Stomach (tissue), 9 donors: Measurements from ENCODE around the gene CNTN4. TPM values are rescaled to one million over a fixed set of nuclear protein-coding genes. Genes with fewer than 3 reads are reported as not detected.

Experiments
- DNase-seq, 2 donors: peaks; one replicate each; pipeline versions ENCODE4 v3.0.0 to v3.0.0-alpha.2; 2013 to 2019
- H3K27ac ChIP-seq, 5 donors: fragments of 200-600 bp in 4 of 5; sonication (generic) in 4 of 5; one replicate each; pipeline ENCODE4 v1.5.1; 2013 to 2019; ENCODE audit warnings: mild to moderate bottlenecking in 1 of 5, moderate library complexity in 1 of 5
- H3K27me3 ChIP-seq, 3 donors: fragments of 200-600 bp; sonication (generic); one replicate each; pipeline ENCODE4 v1.5.1; 2017 to 2019; ENCODE audit warnings: mixed run types in 1 of 3
- H3K36me3 ChIP-seq, 4 donors: fragments of 200-600 bp; sonication (generic); 1 replicate in 3 of 4; 2 replicates in 1 of 4; pipeline ENCODE4 v1.5.1; 2016 to 2019
- H3K4me1 ChIP-seq, 4 donors: fragments of 200-600 bp; sonication (generic); one replicate each; pipeline ENCODE4 v1.5.1; 2016 to 2019
- H3K4me3 ChIP-seq, 4 donors: fragments of 200-600 bp; sonication (generic) in 3 of 4; one replicate each; pipeline ENCODE4 v1.5.1; 2016 to 2019; ENCODE audit warnings: mild to moderate bottlenecking in 1 of 4
- H3K9me3 ChIP-seq, 4 donors: fragments of 200-600 bp; sonication (generic); one replicate each; pipeline ENCODE4 v1.5.1; 2016 to 2019
- EP300 ChIP-seq: sonication (generic); formaldehyde crosslinking; IDR thresholded peaks from one replicate; pipeline ENCODE4 v1.6.1; 2017; ENCODE audit warnings: antibody characterized with exemption
- POLR2A ChIP-seq, 4 donors: fragments of 450-650 bp; IDR thresholded peaks; one replicate each; pipeline ENCODE4 v1.6.1; 2016; ENCODE audit warnings: antibody characterized with exemption in 4 of 4, control low read depth in 2 of 4, mild to moderate bottlenecking in 1 of 4, moderate library complexity in 1 of 4
- POLR2AphosphoS5 ChIP-seq, 3 donors: sonication (generic); formaldehyde crosslinking; IDR thresholded peaks; one replicate each; pipeline ENCODE4 v1.6.1; 2016; ENCODE audit warnings: antibody characterized with exemption in 3 of 3
- WGBS, 5 donors: extraction: QIAGEN DNeasy Blood & Tissue Kit in 3 of 5; methylation state at CpG; one replicate each; pipeline versions ENCODE4 v1.1.5 to v1.1.7; 2013 to 2018; 5-methylcytosine and 5-hydroxymethylcytosine counted together
- intact Hi-C: fragments of 100-400 bp; cut with DNase I; formaldehyde crosslinking; loops from one replicate; pipeline ENCODE4 v1.15.1; 2023; ENCODE audit warnings: low total_unique reads
- polyA plus RNA-seq, 3 donors: library from polyadenylated mRNA; stranded (reverse); fragments of 200-250 nt; gene quantifications; one replicate each; pipeline ENCODE4 v1.2.3, GENCODE V29; 2013
- total RNA-seq, 5 donors: library from RNA; depleted of rRNA; stranded (reverse); fragments of >200 nt; gene quantifications; one replicate each; pipeline versions ENCODE4 v1.1.0 to v1.2.3, GENCODE V29; 2014 to 2016
- TF ChIP-seq, protein P1 (sequence below), 7 experiments: fragments of 450-650 bp in 4 of 7; fragments of 200-600 bp in 3 of 7; sonication (generic) in 3 of 7; IDR thresholded peaks; one replicate each; pipeline ENCODE4 v1.5.1; 2016 to 2019; ENCODE audit warnings: antibody characterized with exemption in 7 of 7, control low read depth in 2 of 7, mild to moderate bottlenecking in 1 of 7
- donor health status: healthy with polysubstance abuse.
- donor health status: Bipolar disorder and iron deficiency.
- donor health status: healthy.

The CNTN4 gene
- total and polyA plus RNA-seq, 8 donors = 0.45 to 97.0 (median 5.6) TPM

- H3K36me3 ChIP-seq = no peaks in the 10 kb centered on the region
- H3K9me3 ChIP-seq = no peaks in the 10 kb centered on the region
- WGBS, 5 donors = 69 to 80% (median 76%) methylated on average over 7 of the region's 7 CpGs
- H3K27ac ChIP-seq = no peak overlapping the region
- no peak for DNase-seq
- no peak overlapping the region for H3K4me3 ChIP-seq
- intact Hi-C loops = no loop called here
- TF ChIP-seq, protein P1, sequence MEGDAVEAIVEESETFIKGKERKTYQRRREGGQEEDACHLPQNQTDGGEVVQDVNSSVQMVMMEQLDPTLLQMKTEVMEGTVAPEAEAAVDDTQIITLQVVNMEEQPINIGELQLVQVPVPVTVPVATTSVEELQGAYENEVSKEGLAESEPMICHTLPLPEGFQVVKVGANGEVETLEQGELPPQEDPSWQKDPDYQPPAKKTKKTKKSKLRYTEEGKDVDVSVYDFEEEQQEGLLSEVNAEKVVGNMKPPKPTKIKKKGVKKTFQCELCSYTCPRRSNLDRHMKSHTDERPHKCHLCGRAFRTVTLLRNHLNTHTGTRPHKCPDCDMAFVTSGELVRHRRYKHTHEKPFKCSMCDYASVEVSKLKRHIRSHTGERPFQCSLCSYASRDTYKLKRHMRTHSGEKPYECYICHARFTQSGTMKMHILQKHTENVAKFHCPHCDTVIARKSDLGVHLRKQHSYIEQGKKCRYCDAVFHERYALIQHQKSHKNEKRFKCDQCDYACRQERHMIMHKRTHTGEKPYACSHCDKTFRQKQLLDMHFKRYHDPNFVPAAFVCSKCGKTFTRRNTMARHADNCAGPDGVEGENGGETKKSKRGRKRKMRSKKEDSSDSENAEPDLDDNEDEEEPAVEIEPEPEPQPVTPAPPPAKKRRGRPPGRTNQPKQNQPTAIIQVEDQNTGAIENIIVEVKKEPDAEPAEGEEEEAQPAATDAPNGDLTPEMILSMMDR (IDR thresholded peaks at IDR 0.05) = no peak
- TF ChIP-seq POLR2AphosphoS5 (IDR thresholded peaks at IDR 0.05) (no peak), POLR2A (IDR thresholded peaks at IDR 0.05) (no peak), EP300 (no peak)
- H3K4me1 ChIP-seq = no peaks in the 10 kb centered on the region
- no peaks in the 10 kb centered on the region for H3K27me3 ChIP-seq
These were observed 470.3 kb downstream of the CNTN4 start for GRCh38 chr3:2568929-2569328.

DNA sequence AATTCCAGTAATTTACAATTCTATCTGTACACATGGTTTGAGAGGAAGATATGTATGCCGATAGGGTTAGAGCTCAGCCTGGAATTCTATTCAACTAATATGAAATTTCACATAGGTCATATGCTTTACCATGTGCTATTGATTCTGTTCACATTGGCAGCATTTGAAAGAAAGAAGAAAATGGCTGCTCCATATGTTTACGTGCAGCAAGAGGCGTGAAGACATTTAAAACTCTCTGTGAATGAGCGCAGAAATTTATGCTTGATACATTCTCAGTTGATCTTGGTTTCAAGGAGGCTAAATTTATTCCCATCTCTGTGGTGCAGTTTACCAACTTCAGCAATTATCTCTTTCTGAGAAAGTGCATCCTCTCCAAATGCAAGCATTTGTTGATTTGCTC, 478.9 kb downstream of the CNTN4 start:
- Histone ChIP-seq H3K27me3 (no peaks in the 10 kb centered on the region), H3K4me3 (no peak overlapping the region), H3K9me3 (no peaks in the 10 kb centered on the region), H3K4me1 (no peaks in the 10 kb centered on the region), H3K36me3 (no peaks in the 10 kb centered on the region), H3K27ac (no peak overlapping the region)
- TF ChIP-seq EP300 (no peak), POLR2AphosphoS5 (IDR thresholded peaks at IDR 0.05) (no peak), POLR2A (IDR thresholded peaks at IDR 0.05) (no peak)
- TF ChIP-seq, protein P1 (IDR thresholded peaks at IDR 0.05) = no peak
- intact Hi-C loops = no loop called here
- DNase-seq = no peak
- WGBS, 5 donors = 88 to 95% (median 92%) methylated on average over 4 of the region's 4 CpGs

- WGBS, 5 donors = 45 to 50% (median 47%) methylated on average over 3 of the region's 3 CpGs
- H3K27ac ChIP-seq = no peak overlapping the region
- H3K9me3 ChIP-seq = no peaks in the 10 kb centered on the region
- no peak overlapping the region for H3K4me3 ChIP-seq
- intact Hi-C loops = no loop called here
- TF ChIP-seq, protein P1 (IDR thresholded peaks at IDR 0.05) = no peak
- no peaks in the 10 kb centered on the region for H3K4me1 ChIP-seq
- no peaks in the 10 kb centered on the region for H3K36me3 ChIP-seq
- no peak for DNase-seq
- no peaks in the 10 kb centered on the region for H3K27me3 ChIP-seq
These were observed 479.9 kb downstream of the CNTN4 start for GRCh38 chr3:2578560-2578959.

DNA sequence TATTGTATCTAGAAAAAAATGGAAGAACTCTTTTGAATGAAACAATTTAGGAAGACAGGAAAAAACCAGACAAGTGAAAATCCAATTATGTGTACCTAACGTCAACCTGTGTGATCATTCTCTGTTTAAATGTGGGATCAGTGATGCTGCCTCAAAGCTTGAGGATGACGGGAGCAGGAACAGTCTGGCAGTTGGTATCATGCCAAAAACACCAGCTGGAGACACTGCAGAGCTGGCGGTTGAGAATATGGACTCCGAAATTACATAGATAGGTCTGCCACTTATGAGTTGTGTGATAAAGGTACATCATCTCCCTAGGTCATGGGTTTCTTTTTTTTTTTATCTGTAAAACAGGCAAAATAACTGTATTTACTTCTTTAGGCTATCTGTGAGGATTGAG, 480.5 kb downstream of the CNTN4 start:
- intact Hi-C loops = no loop called here
- 48 to 66% (median 61%) methylated on average over 4 of the region's 4 CpGs for WGBS, 5 donors
- Histone ChIP-seq H3K27ac (no peak overlapping the region), H3K9me3 (no peaks in the 10 kb centered on the region), H3K36me3 (no peaks in the 10 kb centered on the region), H3K4me3 (no peak overlapping the region), H3K27me3 (no peaks in the 10 kb centered on the region), H3K4me1 (no peaks in the 10 kb centered on the region)
- peak in 1 of 2 donors; percentile 54 for DNase-seq
- TF ChIP-seq POLR2A (IDR thresholded peaks at IDR 0.05) (no peak), POLR2AphosphoS5 (IDR thresholded peaks at IDR 0.05) (no peak), EP300 (no peak)
- TF ChIP-seq, protein P1 (IDR thresholded peaks at IDR 0.05) = no peak
